AG10803 (cell line): Measurements from ENCODE around the gene CLN6.

Experiments used
- DNase-seq: peaks from one replicate; pipeline ENCODE4 v3.0.0; 2010; ENCODE audit warnings: low read depth
- H3K4me3 ChIP-seq: 2 replicates; pipeline ENCODE4 v1.5.1; 2011; ENCODE audit warnings: mild to moderate bottlenecking, low read length, control low read depth
- CTCF ChIP-seq: conservative IDR thresholded peaks from 2 replicates; pipeline ENCODE4 v1.5.1; 2011; ENCODE audit warnings: mild to moderate bottlenecking, low read length, control low read depth, inconsistent platforms

The CLN6 gene

GRCh38 chr15:68256675-68257450, 27.3 kb upstream of the CLN6 start:
- DNase-seq = peak; percentile 96
- H3K4me3 ChIP-seq = peak overlapping the region; percentile 68

GRCh38 chr15:68252925-68253534, 23.5 kb upstream of the CLN6 start:
- H3K4me3 ChIP-seq = no peak overlapping the region
- peak; percentile 86 for DNase-seq
- peak; percentile 97 for TF ChIP-seq CTCF

More at GRCh38 chr15:68256675-68257450, 27.3 kb upstream of the CLN6 start:
- no peak; the same call in 1 of the 2 replicates for TF ChIP-seq CTCF

GRCh38 chr15:68249058-68249713, 19.7 kb upstream of the CLN6 start:
- H3K4me3 ChIP-seq = no peak overlapping the region
- no peak for DNase-seq
- TF ChIP-seq CTCF = no peak

GRCh38 chr15:68244235-68244634, 14.7 kb upstream of the CLN6 start:
- no peak for DNase-seq
- no peak for TF ChIP-seq CTCF

GRCh38 chr15:68241088-68241935, 11.8 kb upstream of the CLN6 start:
- DNase-seq = no peak
- no peak overlapping the region for H3K4me3 ChIP-seq
- no peak for TF ChIP-seq CTCF

More at GRCh38 chr15:68244235-68244634, 14.7 kb upstream of the CLN6 start:
- no peak overlapping the region for H3K4me3 ChIP-seq

GRCh38 chr15:68239025-68239424, 9.5 kb upstream of the CLN6 start:
- TF ChIP-seq CTCF = no peak
- DNase-seq = no peak
- no peak overlapping the region for H3K4me3 ChIP-seq
